GM19035 (cell line): ENCODE results near the gene SPAG4.
A peak's percentile ranks its signal among the peaks of the same experiment; 100 is the strongest.

Source experiments
- ATAC-seq: cut with Tn5 transposase; IDR thresholded peaks from one replicate; pipeline ENCODE4 v1.9.1; 2021; ENCODE audit not compliant: unreplicated experiment

Gene SPAG4

GRCh38 chr20:35615667-35616464 is at the start of gene SPAG4:
Gene SPAG4, plus strand, starts transcription at chr20:35615829. Its CDS starts 175 bp downstream, at chr20:35616004.
- peak; percentile 74 for ATAC-seq

- ATAC-seq, result no peak
Observed at GRCh38 chr20:35568645-35569044, 47.0 kb upstream of the SPAG4 start.

- no peak for ATAC-seq
Observed at GRCh38 chr20:35571555-35571954, 44.1 kb upstream of the SPAG4 start.

GRCh38 chr20:35572838-35573237 is 42.8 kb upstream of the SPAG4 start:
- no peak for ATAC-seq

- ATAC-seq, result no peak
Observed at GRCh38 chr20:35575958-35576357, 39.7 kb upstream of the SPAG4 start.

GRCh38 chr20:35576816-35577215 is 38.8 kb upstream of the SPAG4 start:
- no peak for ATAC-seq

GRCh38 chr20:35578469-35578868 is 37.2 kb upstream of the SPAG4 start:
- ATAC-seq, result no peak

GRCh38 chr20:35579196-35579595 is 36.4 kb upstream of the SPAG4 start:
- ATAC-seq, result no peak

GRCh38 chr20:35582131-35582530 is 33.5 kb upstream of the SPAG4 start:
- ATAC-seq, result no peak

- ATAC-seq, result no peak
Observed at GRCh38 chr20:35582741-35583404, 32.8 kb upstream of the SPAG4 start.

- no peak for ATAC-seq
Observed at GRCh38 chr20:35583636-35584560, 31.7 kb upstream of the SPAG4 start.

GRCh38 chr20:35586751-35587425 is 28.7 kb upstream of the SPAG4 start:
- no peak for ATAC-seq

GRCh38 chr20:35587436-35587835 is 28.2 kb upstream of the SPAG4 start:
- ATAC-seq, result no peak

GRCh38 chr20:35588397-35588796 is 27.2 kb upstream of the SPAG4 start:
- ATAC-seq, result no peak

GRCh38 chr20:35592339-35592974 is 23.2 kb upstream of the SPAG4 start:
- no peak for ATAC-seq

- ATAC-seq, result no peak
Observed at GRCh38 chr20:35595456-35595855, 20.2 kb upstream of the SPAG4 start.

GRCh38 chr20:35595901-35596300 is 19.7 kb upstream of the SPAG4 start:
- no peak for ATAC-seq

- no peak for ATAC-seq
Observed at GRCh38 chr20:35597186-35597585, 18.4 kb upstream of the SPAG4 start.

- ATAC-seq, result no peak
Observed at GRCh38 chr20:35598476-35598875, 17.2 kb upstream of the SPAG4 start.
